Measurements from ENCODE around the gene YDJC. TPM values are rescaled to one million over a fixed set of nuclear protein-coding genes. Genes with fewer than 3 reads are reported as not detected.
A peak's percentile ranks its signal among the peaks of the same experiment; 100 is the strongest.

Gene YDJC
- total and polyA plus RNA-seq, 9 of the 15 experiments (the other 6 are each of a cell fraction or from before 2014, with no cell fraction given): 13.5 to 871 (median 164) TPM

DNA sequence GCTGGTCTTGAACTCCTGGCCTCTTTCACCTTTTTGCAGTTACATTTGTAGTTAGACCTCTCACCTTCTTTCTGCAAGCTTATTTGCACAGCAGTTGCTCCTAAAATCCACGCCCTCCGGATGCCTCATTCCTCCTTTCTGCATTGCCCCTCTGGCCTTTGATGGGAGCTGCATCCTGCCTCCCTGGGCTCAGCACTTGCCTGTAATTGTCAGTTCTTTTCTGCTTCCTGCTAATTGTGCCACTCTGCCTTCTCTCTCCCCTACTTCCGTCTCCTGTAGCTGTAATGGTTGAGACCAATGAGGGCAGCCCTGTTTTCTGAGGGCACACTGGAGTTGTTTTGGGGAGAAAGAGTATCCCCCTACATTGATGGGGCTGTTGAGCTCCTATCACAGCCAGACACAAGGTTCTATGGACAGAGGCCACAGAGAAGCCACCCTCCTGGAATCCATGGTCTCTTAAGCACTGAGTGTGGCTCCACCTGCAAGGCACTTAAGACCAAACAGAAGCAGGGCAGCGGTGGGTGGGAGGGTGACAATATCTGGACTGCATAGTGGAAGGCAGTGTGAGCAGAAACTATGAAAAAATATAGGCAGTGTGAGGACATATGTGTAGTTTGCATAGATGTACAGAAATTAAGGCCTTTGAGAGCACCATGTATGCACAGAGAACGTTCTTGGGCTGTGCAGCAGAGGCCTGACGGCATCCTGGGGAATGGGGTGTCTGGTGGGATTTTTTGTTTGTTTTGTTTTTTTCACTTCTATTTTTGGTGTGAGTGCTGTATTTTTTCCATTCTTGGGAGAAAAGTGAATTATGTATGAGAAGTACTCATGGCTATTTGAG, 30.5 kb downstream of the YDJC start (continued):
- TF ChIP-seq NBN (IDR thresholded peaks at IDR 0.05; ENCODE audit: low read depth) (no peak), ZEB2 (IDR thresholded peaks at IDR 0.05) (no peak), SIN3B (IDR thresholded peaks at IDR 0.05; ENCODE audit: low read depth) (no peak), MED1 (CRISPR knock-in tag; IDR thresholded peaks at IDR 0.05; ENCODE audit: borderline replicate concordance) (0 out of 2 replicates have a peak, but pooled peaks have one; percentile 21), RBM22 (IDR thresholded peaks at IDR 0.05; ENCODE audit: low read depth, low read length, poor library complexity, severe bottlenecking) (no peak), PTRF (tag; IDR thresholded peaks at IDR 0.05) (no peak), SMARCE1 (IDR thresholded peaks at IDR 0.05) (no peak), CAMTA2 (CRISPR knock-in tag; conservative IDR thresholded peaks at IDR 0.05) (no peak), POLR2AphosphoS5 (IDR thresholded peaks at IDR 0.05; ENCODE audit: control insufficient read depth, insufficient read depth, low read depth, low read length) (no peak), SMAD3 (CRISPR knock-in tag; conservative IDR thresholded peaks at IDR 0.05) (no peak), HDAC2 (IDR thresholded peaks at IDR 0.05) (no peak), GTF2E2 (tag; IDR thresholded peaks at IDR 0.05) (no peak), RBM34 (IDR thresholded peaks at IDR 0.05; ENCODE audit: borderline replicate concordance, insufficient read depth, low read length) (no peak), ZNF785 (CRISPR knock-in tag; IDR thresholded peaks at IDR 0.05) (no peak), ZFX (CRISPR knock-in tag; IDR thresholded peaks at IDR 0.05) (no peak; the same call in 1 of the 2 replicates), NFIC (IDR thresholded peaks at IDR 0.05) (no peak), RBM14 (IDR thresholded peaks at IDR 0.05; ENCODE audit: borderline replicate concordance, insufficient read depth, low read depth, low read length) (no peak), ESRRA (IDR thresholded peaks at IDR 0.05; ENCODE audit: borderline replicate concordance, low read depth) (no peak), SLC30A9 (CRISPR knock-in tag; IDR thresholded peaks at IDR 0.05) (no peak), HMG20B (CRISPR knock-in tag; IDR thresholded peaks at IDR 0.05) (no peak), POU5F1 (IDR thresholded peaks at IDR 0.05; ENCODE audit: borderline replicate concordance, low read depth, low read length, partially characterized antibody) (no peak), WHSC1 (IDR thresholded peaks at IDR 0.05; ENCODE audit: low read length) (peak; percentile 96), STAG1 (CRISPR knock-in tag; IDR thresholded peaks at IDR 0.05; ENCODE audit: borderline replicate concordance) (peak; percentile 12), ZBTB7A (IDR thresholded peaks at IDR 0.05; ENCODE audit: borderline replicate concordance, control insufficient read depth, low read depth, low read length) (no peak)
- TF ChIP-seq, protein P1, sequence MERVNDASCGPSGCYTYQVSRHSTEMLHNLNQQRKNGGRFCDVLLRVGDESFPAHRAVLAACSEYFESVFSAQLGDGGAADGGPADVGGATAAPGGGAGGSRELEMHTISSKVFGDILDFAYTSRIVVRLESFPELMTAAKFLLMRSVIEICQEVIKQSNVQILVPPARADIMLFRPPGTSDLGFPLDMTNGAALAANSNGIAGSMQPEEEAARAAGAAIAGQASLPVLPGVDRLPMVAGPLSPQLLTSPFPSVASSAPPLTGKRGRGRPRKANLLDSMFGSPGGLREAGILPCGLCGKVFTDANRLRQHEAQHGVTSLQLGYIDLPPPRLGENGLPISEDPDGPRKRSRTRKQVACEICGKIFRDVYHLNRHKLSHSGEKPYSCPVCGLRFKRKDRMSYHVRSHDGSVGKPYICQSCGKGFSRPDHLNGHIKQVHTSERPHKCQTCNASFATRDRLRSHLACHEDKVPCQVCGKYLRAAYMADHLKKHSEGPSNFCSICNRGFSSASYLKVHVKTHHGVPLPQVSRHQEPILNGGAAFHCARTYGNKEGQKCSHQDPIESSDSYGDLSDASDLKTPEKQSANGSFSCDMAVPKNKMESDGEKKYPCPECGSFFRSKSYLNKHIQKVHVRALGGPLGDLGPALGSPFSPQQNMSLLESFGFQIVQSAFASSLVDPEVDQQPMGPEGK (CRISPR knock-in tag; IDR thresholded peaks at IDR 0.05; ENCODE audit: borderline replicate concordance): no peak
- TF ChIP-seq, protein P2, sequence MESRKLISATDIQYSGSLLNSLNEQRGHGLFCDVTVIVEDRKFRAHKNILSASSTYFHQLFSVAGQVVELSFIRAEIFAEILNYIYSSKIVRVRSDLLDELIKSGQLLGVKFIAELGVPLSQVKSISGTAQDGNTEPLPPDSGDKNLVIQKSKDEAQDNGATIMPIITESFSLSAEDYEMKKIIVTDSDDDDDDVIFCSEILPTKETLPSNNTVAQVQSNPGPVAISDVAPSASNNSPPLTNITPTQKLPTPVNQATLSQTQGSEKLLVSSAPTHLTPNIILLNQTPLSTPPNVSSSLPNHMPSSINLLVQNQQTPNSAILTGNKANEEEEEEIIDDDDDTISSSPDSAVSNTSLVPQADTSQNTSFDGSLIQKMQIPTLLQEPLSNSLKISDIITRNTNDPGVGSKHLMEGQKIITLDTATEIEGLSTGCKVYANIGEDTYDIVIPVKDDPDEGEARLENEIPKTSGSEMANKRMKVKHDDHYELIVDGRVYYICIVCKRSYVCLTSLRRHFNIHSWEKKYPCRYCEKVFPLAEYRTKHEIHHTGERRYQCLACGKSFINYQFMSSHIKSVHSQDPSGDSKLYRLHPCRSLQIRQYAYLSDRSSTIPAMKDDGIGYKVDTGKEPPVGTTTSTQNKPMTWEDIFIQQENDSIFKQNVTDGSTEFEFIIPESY (CRISPR knock-in tag; IDR thresholded peaks at IDR 0.05): no peak

All from K562 (cell line).